Liver (tissue), 9 donors: ENCODE results near the gene CDH4. TPM values are rescaled to one million over a fixed set of nuclear protein-coding genes. Genes with fewer than 3 reads are reported as not detected.

Experiments
- DNase-seq: peaks from one replicate; pipeline ENCODE4 v3.0.0-alpha.2; 2017; ENCODE audit warnings: low spot score
- H3K27ac ChIP-seq, 2 donors: one replicate each; pipeline ENCODE4 v1.7.0; 2013; ENCODE audit warnings: inconsistent platforms in 2 of 2, low read length in 2 of 2, control low read depth in 1 of 2, low read depth in 1 of 2, mild to moderate bottlenecking in 1 of 2
- H3K27me3 ChIP-seq, 4 donors: one replicate each; pipeline versions ENCODE4 v1.6.1 to v1.7.0; 2013; ENCODE audit warnings: low read length in 3 of 4, inconsistent platforms in 1 of 4, mild to moderate bottlenecking in 1 of 4, moderate library complexity in 1 of 4; ENCODE audit not compliant: control insufficient read depth in 4 of 4, insufficient read depth in 4 of 4
- H3K36me3 ChIP-seq, 4 donors: one replicate each; pipeline versions ENCODE4 v1.6.1 to v1.7.0; 2013; ENCODE audit warnings: low read length in 3 of 4, mild to moderate bottlenecking in 3 of 4, low read depth in 1 of 4, moderate library complexity in 1 of 4; ENCODE audit not compliant: control insufficient read depth in 4 of 4, insufficient read depth in 3 of 4
- H3K4me1 ChIP-seq, 4 donors: one replicate each; pipeline versions ENCODE4 v1.6.1 to v1.7.0; 2013; ENCODE audit warnings: low read length in 3 of 4, mild to moderate bottlenecking in 3 of 4, moderate library complexity in 1 of 4; ENCODE audit not compliant: control insufficient read depth in 4 of 4, insufficient read depth in 4 of 4
- H3K4me3 ChIP-seq, 3 donors: one replicate each; pipeline versions ENCODE4 v1.6.1 to v1.7.0; 2013; ENCODE audit warnings: low read length in 3 of 3, control low read depth in 1 of 3, low read depth in 1 of 3, mild to moderate bottlenecking in 1 of 3
- H3K9ac ChIP-seq, 2 donors: one replicate each; pipeline ENCODE4 v1.7.0; 2013; ENCODE audit warnings: low read length in 2 of 2, mild to moderate bottlenecking in 2 of 2, moderate library complexity in 2 of 2, control low read depth in 1 of 2, low read depth in 1 of 2
- H3K9me3 ChIP-seq, 4 donors: one replicate each; pipeline versions ENCODE4 v1.6.1 to v1.7.0; 2013; ENCODE audit warnings: low read length in 3 of 4; ENCODE audit not compliant: control insufficient read depth in 4 of 4
- ATF3 ChIP-seq: IDR thresholded peaks from 2 replicates; pipeline ENCODE4 v1.6.1; 2016; ENCODE audit warnings: antibody characterized with exemption
- CTCF ChIP-seq: fragments of 150-350 bp; IDR thresholded peaks from 2 replicates; pipeline ENCODE4 v1.5.1; 2017; ENCODE audit warnings: improper control_type of control experiment, low read depth, low read length; ENCODE audit not compliant: missing input control
- EGR1 ChIP-seq, 2 donors: IDR thresholded peaks; 2 replicates each; pipeline ENCODE4 v1.6.1; 2016 to 2018; ENCODE audit warnings: antibody characterized with exemption in 2 of 2, low read depth in 2 of 2
- FOXA1 ChIP-seq: IDR thresholded peaks from 2 replicates; pipeline ENCODE4 v1.6.1; 2016; ENCODE audit warnings: antibody characterized with exemption
- FOXA2 ChIP-seq: IDR thresholded peaks from 2 replicates; pipeline ENCODE4 v1.6.1; 2016; ENCODE audit warnings: antibody characterized with exemption
- GABPA ChIP-seq, 2 donors: IDR thresholded peaks in 1 of 2; conservative IDR thresholded peaks in 1 of 2; 2 replicates each; pipeline ENCODE4 v1.6.1; 2016; ENCODE audit warnings: antibody characterized with exemption in 2 of 2, mild to moderate bottlenecking in 1 of 2, moderate library complexity in 1 of 2
- HNF4A ChIP-seq, 2 donors: conservative IDR thresholded peaks; 2 replicates each; pipeline ENCODE4 v1.6.1; 2016; ENCODE audit warnings: antibody characterized with exemption in 2 of 2, mild to moderate bottlenecking in 2 of 2
- HNF4G ChIP-seq: IDR thresholded peaks from 2 replicates; pipeline ENCODE4 v1.6.1; 2016; ENCODE audit warnings: antibody characterized with exemption
- JUND ChIP-seq, 2 donors: IDR thresholded peaks; 2 replicates each; pipeline ENCODE4 v1.6.1; 2016; ENCODE audit warnings: antibody characterized with exemption in 2 of 2
- MAX ChIP-seq: IDR thresholded peaks from 2 replicates; pipeline ENCODE4 v1.6.1; 2016; ENCODE audit warnings: antibody characterized with exemption
- NR2F2 ChIP-seq: IDR thresholded peaks from 2 replicates; pipeline ENCODE4 v1.6.1; 2016; ENCODE audit warnings: antibody characterized with exemption
- RAD21 ChIP-seq, 2 donors: IDR thresholded peaks; 2 replicates each; pipeline ENCODE4 v1.6.1; 2016; ENCODE audit warnings: antibody characterized with exemption in 2 of 2, mild to moderate bottlenecking in 2 of 2
- REST ChIP-seq: IDR thresholded peaks from 2 replicates; pipeline ENCODE4 v1.6.1; 2016; ENCODE audit warnings: antibody characterized with exemption, mild to moderate bottlenecking
- RXRA ChIP-seq, 2 donors: IDR thresholded peaks; 2 replicates each; pipeline ENCODE4 v1.6.1; 2017 to 2018; ENCODE audit warnings: antibody characterized with exemption in 2 of 2, mild to moderate bottlenecking in 1 of 2
- SP1 ChIP-seq: IDR thresholded peaks from 2 replicates; pipeline ENCODE4 v1.6.1; 2018; ENCODE audit warnings: antibody characterized with exemption, mild to moderate bottlenecking
- TAF1 ChIP-seq: conservative IDR thresholded peaks from 2 replicates; pipeline ENCODE4 v1.6.1; 2016; ENCODE audit warnings: antibody characterized with exemption, mild to moderate bottlenecking
- YY1 ChIP-seq: IDR thresholded peaks from 2 replicates; pipeline ENCODE4 v1.6.1; 2016; ENCODE audit warnings: antibody characterized with exemption, mild to moderate bottlenecking
- ZBTB33 ChIP-seq: IDR thresholded peaks from 2 replicates; pipeline ENCODE4 v1.6.1; 2016; ENCODE audit warnings: antibody characterized with exemption
- WGBS: extraction: QIAGEN DNeasy Blood & Tissue Kit; methylation state at CpG from one replicate; pipeline ENCODE4 v1.1.7; 2013; 5-methylcytosine and 5-hydroxymethylcytosine counted together
- polyA plus RNA-seq, 2 donors: library from polyadenylated mRNA; stranded (reverse) in 1 of 2; unstranded in 1 of 2; fragments of 200-250 nt in 1 of 2; fragments of >200 nt in 1 of 2; fragmentation: Nextera tagmentation in 1 of 2; extraction: Ambion mirVana in 1 of 2; gene quantifications; one replicate each; pipeline versions ENCODE4 v1.2.1 to v1.2.3, GENCODE V29; 2013 to 2015
- total RNA-seq, 2 donors: library from RNA; depleted of rRNA; stranded (reverse); fragments of >200 nt; gene quantifications; one replicate each; pipeline ENCODE4 v1.2.3, GENCODE V29; 2014
- donor health status: healthy.
- donor health status: healthy.
- donor health status: healthy.
- donor health status: healthy.
- donor health status: healthy.

Gene CDH4
- total and polyA plus RNA-seq, 4 donors = 0.03 to 0.25 (median 0.19) TPM; not detected in 1

- 80% methylated on average over 13 of the region's 13 CpGs for WGBS
- Histone ChIP-seq H3K27me3 (no peaks in the 10 kb centered on the region), H3K36me3 (no peaks in the 10 kb centered on the region), H3K9me3 (no peaks in the 10 kb centered on the region), H3K4me1 (no peaks in the 10 kb centered on the region), H3K27ac (no peak overlapping the region), H3K9ac (no peak overlapping the region), H3K4me3 (no peak overlapping the region)
- TF ChIP-seq JUND (IDR thresholded peaks at IDR 0.05) (no peak), GABPA (IDR thresholded peaks at IDR 0.05 in 1 of 2, conservative IDR thresholded peaks at IDR 0.05 in 1 of 2) (no peak), HNF4A (conservative IDR thresholded peaks at IDR 0.05) (no peak), FOXA1 (no peak), EGR1 (IDR thresholded peaks at IDR 0.05; ENCODE audit: low read depth in 2 of 2) (no peak), TAF1 (no peak), ZBTB33 (no peak), RXRA (IDR thresholded peaks at IDR 0.05) (no peak), ATF3 (no peak), CTCF (no peak), NR2F2 (no peak), REST (no peak), MAX (no peak), RAD21 (IDR thresholded peaks at IDR 0.05) (no peak), FOXA2 (no peak), YY1 (no peak), SP1 (no peak), HNF4G (no peak)
- no peak for DNase-seq
Measured at GRCh38 chr20:61535536-61535935, 283.5 kb downstream of the CDH4 start.
